WTC11 (cell line): ENCODE results near the gene USB1. TPM values are rescaled to one million over a fixed set of nuclear protein-coding genes. Genes with fewer than 3 reads are reported as not detected.
"Not testable (repeated sequence)": the region's sequence is repeated elsewhere in the genome, so short reads cannot be mapped to it uniquely, and the experiment has no call there.

Experiments used
- ATAC-seq: fragments of 200-7000 bp; cut with Tn5 transposase; 2 replicates; pipeline ENCODE4 v1.10.0; 2021; ENCODE audit warnings: mild to moderate bottlenecking, moderate library complexity
- CTCF ChIA-PET: fragments of 300-600 bp; sonication (Branson Sonifier 250); formaldehyde crosslinking; loops from one replicate; lab custom pipeline; 2021; ENCODE audit warnings: antibody characterized with exemption; lab: Charles Lee
- POLR2A ChIA-PET: fragments of 350-600 bp; sonication (Branson Sonifier 250); formaldehyde crosslinking; loops from one replicate; lab custom pipeline; 2021; ENCODE audit warnings: antibody characterized with exemption; lab: Charles Lee
- DNase-seq: peaks from one replicate; pipeline ENCODE4 v3.0.0; 2021; ENCODE audit warnings: low spot score
- H3K27ac Mint-ChIP-seq: 2 replicates; pipeline ENCODE4 v1.8.0; 2021; ENCODE audit warnings: mixed read lengths
- H3K27me3 Mint-ChIP-seq: 2 replicates; pipeline ENCODE4 v1.8.0; 2021; ENCODE audit warnings: low read depth, mild to moderate bottlenecking, moderate library complexity, mixed read lengths
- H3K36me3 Mint-ChIP-seq: 2 replicates; pipeline ENCODE4 v1.8.0; 2021; ENCODE audit warnings: mixed read lengths
- H3K4me1 Mint-ChIP-seq: 2 replicates; pipeline ENCODE4 v1.8.0; 2022; ENCODE audit warnings: mixed read lengths
- H3K4me3 Mint-ChIP-seq: 2 replicates; pipeline ENCODE4 v1.8.0; 2021; ENCODE audit warnings: mild to moderate bottlenecking, moderate library complexity, mixed read lengths
- H3K9me3 Mint-ChIP-seq: 2 replicates; pipeline ENCODE4 v1.8.0; 2021; ENCODE audit warnings: mixed read lengths
- AR ChIP-seq: fragments of 250-450 bp; sonication (Bioruptor Pico); IDR thresholded peaks from 2 replicates; pipeline ENCODE4 v1.9.0; 2021; ENCODE audit warnings: mild to moderate bottlenecking
- ERG ChIP-seq: fragments of 250-450 bp; sonication (Bioruptor Pico); IDR thresholded peaks from 2 replicates; pipeline ENCODE4 v1.8.0; 2021; ENCODE audit warnings: mild to moderate bottlenecking
- FOXP1 ChIP-seq: sonication (generic); formaldehyde crosslinking; IDR thresholded peaks from 2 replicates; pipeline ENCODE4 v1.8.0; 2022; ENCODE audit warnings: missing genetic modification reagents, mild to moderate bottlenecking, moderate library complexity, borderline replicate concordance
- GABPB1 ChIP-seq: sonication (generic); formaldehyde crosslinking; IDR thresholded peaks from 2 replicates; pipeline ENCODE4 v1.8.1; 2023; ENCODE audit warnings: mild to moderate bottlenecking, missing genetic modification reagents
- HMGA2 ChIP-seq: fragments of 250-450 bp; sonication (Bioruptor Pico); IDR thresholded peaks from 2 replicates; pipeline ENCODE4 v1.4.0; 2021; ENCODE audit warnings: mild to moderate bottlenecking, moderate library complexity
- NFYB ChIP-seq: sonication (generic); formaldehyde crosslinking; conservative IDR thresholded peaks from 2 replicates; pipeline ENCODE4 v1.8.0; 2022; ENCODE audit warnings: low read depth, missing genetic modification reagents
- NR2C2 ChIP-seq: sonication (generic); formaldehyde crosslinking; IDR thresholded peaks from 2 replicates; pipeline ENCODE4 v1.8.0; 2022; ENCODE audit warnings: mild to moderate bottlenecking, missing genetic modification reagents
- OVOL2 ChIP-seq: fragments of 250-450 bp; sonication (Bioruptor Pico); IDR thresholded peaks from 2 replicates; pipeline ENCODE4 v1.9.0; 2021; ENCODE audit warnings: mild to moderate bottlenecking, borderline replicate concordance
- PRDM15 ChIP-seq: sonication (generic); formaldehyde crosslinking; IDR thresholded peaks from 2 replicates; pipeline ENCODE4 v1.8.0; 2022; ENCODE audit warnings: missing genetic modification reagents
- PREB ChIP-seq: sonication (generic); formaldehyde crosslinking; IDR thresholded peaks from 2 replicates; pipeline ENCODE4 v1.8.1; 2022; ENCODE audit warnings: mild to moderate bottlenecking, missing genetic modification reagents, moderate library complexity, borderline replicate concordance
- SMAD3 ChIP-seq: sonication (generic); formaldehyde crosslinking; IDR thresholded peaks from 2 replicates; pipeline ENCODE4 v1.8.0; 2022; ENCODE audit warnings: missing genetic modification reagents, mild to moderate bottlenecking, borderline replicate concordance
- SP1 ChIP-seq: sonication (generic); formaldehyde crosslinking; conservative IDR thresholded peaks from 2 replicates; pipeline ENCODE4 v1.8.1; 2022; ENCODE audit warnings: missing genetic modification reagents
- TCF7 ChIP-seq: sonication (generic); formaldehyde crosslinking; IDR thresholded peaks from 2 replicates; pipeline ENCODE4 v1.8.0; 2022; ENCODE audit warnings: mild to moderate bottlenecking, low read depth, missing genetic modification reagents, moderate library complexity
- total RNA-seq: library from RNA; stranded (reverse); gene quantifications from 3 replicates; pipeline ENCODE4 v1.2.3, GENCODE V29; 2021
- TF ChIP-seq, protein P1 (sequence below): fragments of 250-450 bp; sonication (Bioruptor Pico); IDR thresholded peaks from 2 replicates; pipeline ENCODE4 v1.9.0; 2021; ENCODE audit warnings: moderate library complexity, mild to moderate bottlenecking, inconsistent platforms, borderline replicate concordance
- TF ChIP-seq, protein P2 (sequence below): fragments of 250-450 bp; sonication (Bioruptor Pico); IDR thresholded peaks from 2 replicates; pipeline ENCODE4 v1.9.0; 2021; ENCODE audit warnings: mild to moderate bottlenecking
- TF ChIP-seq, protein P3 (sequence below): sonication (generic); formaldehyde crosslinking; IDR thresholded peaks from 2 replicates; pipeline ENCODE4 v1.8.0; 2023; ENCODE audit warnings: mild to moderate bottlenecking, missing genetic modification reagents

Gene USB1
- total RNA-seq, 1 experiment from 2014 or later, result 67.1 TPM

DNA sequence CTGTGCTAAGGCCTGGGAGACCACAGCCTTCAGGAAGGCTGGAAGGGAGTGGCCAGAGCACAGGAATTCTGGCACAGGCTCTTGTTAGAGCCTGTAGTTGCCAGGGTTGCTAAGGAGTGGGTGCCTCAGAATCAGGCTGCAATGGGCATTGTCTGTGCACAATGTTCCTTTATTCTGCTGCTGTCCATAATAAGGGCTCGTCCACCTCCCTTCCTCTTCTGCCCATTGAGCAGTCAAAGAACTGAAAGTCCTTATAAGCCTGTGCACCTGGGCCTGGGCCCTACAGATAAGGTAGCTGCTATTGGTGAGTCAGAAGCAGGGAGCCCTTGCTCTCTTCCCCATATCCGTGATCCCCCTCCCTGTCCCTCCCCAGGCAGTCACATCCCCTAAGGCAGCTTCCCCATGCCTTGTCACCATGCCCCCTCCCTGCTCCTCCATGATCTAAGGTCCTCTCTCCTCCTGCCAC is 24.8 kb upstream of the USB1 start (continued):
- no peak for TF ChIP-seq AR (CRISPR knock-in tag)

DNA sequence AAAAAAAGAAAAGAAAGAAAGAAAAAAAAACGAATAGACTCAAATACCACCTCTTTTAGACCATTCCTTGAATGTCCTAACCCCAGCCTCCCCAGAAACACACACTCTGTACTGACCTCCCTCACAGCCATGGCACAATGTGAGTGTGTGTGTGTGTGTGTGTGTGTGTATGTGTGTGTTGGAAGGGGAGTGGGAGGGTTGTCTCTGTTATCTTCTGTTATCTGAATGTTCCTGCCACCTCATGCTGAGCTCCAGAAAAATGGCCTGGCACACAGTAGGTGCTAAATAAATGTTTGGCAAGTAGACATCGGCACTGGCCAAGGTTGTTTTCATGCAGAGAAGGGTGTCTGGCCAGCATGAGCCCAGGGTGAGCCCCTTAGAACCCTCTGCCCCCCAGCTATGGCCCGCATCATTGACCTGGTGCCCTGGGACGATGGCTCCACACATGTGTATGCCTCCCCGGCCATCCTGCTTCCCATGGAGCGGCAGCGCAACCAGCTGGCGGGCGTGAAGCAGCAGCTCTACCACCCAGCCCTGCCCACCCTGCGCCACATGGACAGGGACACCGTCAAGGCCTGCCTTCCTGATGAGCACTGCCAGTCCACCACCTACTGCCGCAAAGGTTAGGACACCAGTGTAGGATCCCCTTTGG is 23.7 kb upstream of the USB1 start:
- Mint-ChIP-seq H3K36me3 (no peaks in the 10 kb centered on the region), H3K4me3 (no peak overlapping the region), H3K27me3 (no peaks in the 10 kb centered on the region), H3K4me1 (no peaks in the 10 kb centered on the region), H3K9me3 (no peaks in the 10 kb centered on the region), H3K27ac (no peak overlapping the region)
- ChIA-PET CTCF (interaction anchor here (0.5 to 2.9 kb wide), 27 partner anchors 8 to 401 kb away, joined by 3 to 26 read pairs (median 4); no protein-coding TSS in a partner anchor), POLR2A (no interaction called here)
- DNase-seq (peak; percentile 58), ATAC-seq (peak; percentile 72)
- TF ChIP-seq HMGA2, result no peak
- TF ChIP-seq, protein P1, sequence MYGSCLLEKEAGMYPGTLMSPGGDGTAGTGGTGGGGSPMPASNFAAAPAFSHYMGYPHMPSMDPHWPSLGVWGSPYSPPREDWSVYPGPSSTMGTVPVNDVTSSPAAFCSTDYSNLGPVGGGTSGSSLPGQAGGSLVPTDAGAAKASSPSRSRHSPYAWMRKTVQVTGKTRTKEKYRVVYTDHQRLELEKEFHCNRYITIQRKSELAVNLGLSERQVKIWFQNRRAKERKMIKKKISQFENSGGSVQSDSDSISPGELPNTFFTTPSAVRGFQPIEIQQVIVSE (CRISPR knock-in tag), result no peak
- TF ChIP-seq SP1 (CRISPR knock-in tag), result no peak
- TF ChIP-seq FOXP1, result no peak
- no peak for TF ChIP-seq NFYB (CRISPR knock-in tag)
- TF ChIP-seq NR2C2 (CRISPR knock-in tag), result no peak
- TF ChIP-seq ERG, result no peak
- TF ChIP-seq, protein P2, sequence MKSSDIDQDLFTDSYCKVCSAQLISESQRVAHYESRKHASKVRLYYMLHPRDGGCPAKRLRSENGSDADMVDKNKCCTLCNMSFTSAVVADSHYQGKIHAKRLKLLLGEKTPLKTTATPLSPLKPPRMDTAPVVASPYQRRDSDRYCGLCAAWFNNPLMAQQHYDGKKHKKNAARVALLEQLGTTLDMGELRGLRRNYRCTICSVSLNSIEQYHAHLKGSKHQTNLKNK (CRISPR knock-in tag), result no peak
- no peak for TF ChIP-seq SMAD3 (CRISPR knock-in tag)
- no peak for TF ChIP-seq PREB
- TF ChIP-seq GABPB1, result no peak
- no peak for TF ChIP-seq TCF7 (CRISPR knock-in tag)

- H3K4me3 Mint-ChIP-seq, POLR2A ChIA-PET, DNase-seq, ATAC-seq, H3K27ac Mint-ChIP-seq, H3K27me3 Mint-ChIP-seq, H3K9me3 Mint-ChIP-seq, H3K36me3 Mint-ChIP-seq, H3K4me1 Mint-ChIP-seq: not testable (repeated sequence)
- CTCF ChIA-PET, result interaction anchor here (0.5 to 2.9 kb wide), 25 partner anchors 9 to 401 kb away, joined by 3 to 26 read pairs (median 4); no protein-coding TSS in a partner anchor
Observed at GRCh38 chr16:57978070-57978465, 23.1 kb upstream of the USB1 start.

DNA sequence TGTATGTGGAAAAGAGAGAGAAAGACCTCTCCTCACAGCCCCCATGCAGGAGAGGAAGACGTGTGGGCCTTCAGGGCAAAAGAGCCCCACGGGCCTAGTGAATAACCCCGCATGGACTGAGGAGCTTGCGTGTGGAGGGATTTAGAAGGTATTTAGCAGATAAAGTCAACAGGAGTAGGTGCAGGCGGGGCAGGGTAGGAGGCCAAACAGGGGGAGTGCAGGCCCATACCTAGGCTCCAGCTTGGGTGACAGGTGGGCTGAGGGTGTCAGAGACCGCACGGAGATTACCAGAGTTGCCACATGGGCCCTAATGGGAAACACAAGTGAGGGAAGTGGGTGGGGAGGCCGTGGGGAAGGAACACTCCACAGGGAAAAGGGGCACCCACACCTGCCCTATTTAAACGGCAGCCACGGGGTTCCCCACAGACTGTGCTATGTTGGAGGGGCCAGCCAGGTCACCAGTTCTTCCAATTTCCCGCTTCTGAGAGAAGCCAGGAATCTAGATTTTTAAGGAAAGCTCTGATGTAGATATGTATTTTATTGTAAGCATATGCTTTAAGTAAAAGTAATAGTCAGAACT is 22.1 kb upstream of the USB1 start:
- CTCF ChIA-PET, result interaction anchor here (2.0 to 2.9 kb wide), 2 partner anchors 72 kb away, joined by 7 to 26 read pairs; no protein-coding TSS in a partner anchor
- ATAC-seq (no peak), DNase-seq (no peak)
- POLR2A ChIA-PET, result no interaction called here
- Mint-ChIP-seq H3K27me3 (peaks cover 8% of the 10 kb centered on the region), H3K9me3 (no peaks in the 10 kb centered on the region), H3K36me3 (no peaks in the 10 kb centered on the region), H3K27ac (no peak overlapping the region), H3K4me3 (no peak overlapping the region), H3K4me1 (peaks cover 1% of the 10 kb centered on the region)
- TF ChIP-seq, protein P3, sequence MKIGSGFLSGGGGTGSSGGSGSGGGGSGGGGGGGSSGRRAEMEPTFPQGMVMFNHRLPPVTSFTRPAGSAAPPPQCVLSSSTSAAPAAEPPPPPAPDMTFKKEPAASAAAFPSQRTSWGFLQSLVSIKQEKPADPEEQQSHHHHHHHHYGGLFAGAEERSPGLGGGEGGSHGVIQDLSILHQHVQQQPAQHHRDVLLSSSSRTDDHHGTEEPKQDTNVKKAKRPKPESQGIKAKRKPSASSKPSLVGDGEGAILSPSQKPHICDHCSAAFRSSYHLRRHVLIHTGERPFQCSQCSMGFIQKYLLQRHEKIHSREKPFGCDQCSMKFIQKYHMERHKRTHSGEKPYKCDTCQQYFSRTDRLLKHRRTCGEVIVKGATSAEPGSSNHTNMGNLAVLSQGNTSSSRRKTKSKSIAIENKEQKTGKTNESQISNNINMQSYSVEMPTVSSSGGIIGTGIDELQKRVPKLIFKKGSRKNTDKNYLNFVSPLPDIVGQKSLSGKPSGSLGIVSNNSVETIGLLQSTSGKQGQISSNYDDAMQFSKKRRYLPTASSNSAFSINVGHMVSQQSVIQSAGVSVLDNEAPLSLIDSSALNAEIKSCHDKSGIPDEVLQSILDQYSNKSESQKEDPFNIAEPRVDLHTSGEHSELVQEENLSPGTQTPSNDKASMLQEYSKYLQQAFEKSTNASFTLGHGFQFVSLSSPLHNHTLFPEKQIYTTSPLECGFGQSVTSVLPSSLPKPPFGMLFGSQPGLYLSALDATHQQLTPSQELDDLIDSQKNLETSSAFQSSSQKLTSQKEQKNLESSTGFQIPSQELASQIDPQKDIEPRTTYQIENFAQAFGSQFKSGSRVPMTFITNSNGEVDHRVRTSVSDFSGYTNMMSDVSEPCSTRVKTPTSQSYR (CRISPR knock-in tag), result no peak
- TF ChIP-seq PRDM15 (CRISPR knock-in tag) (no peak), OVOL2 (CRISPR knock-in tag) (no peak)
